ENCODE measurements around the gene INF2.

INF2 gene

DNA sequence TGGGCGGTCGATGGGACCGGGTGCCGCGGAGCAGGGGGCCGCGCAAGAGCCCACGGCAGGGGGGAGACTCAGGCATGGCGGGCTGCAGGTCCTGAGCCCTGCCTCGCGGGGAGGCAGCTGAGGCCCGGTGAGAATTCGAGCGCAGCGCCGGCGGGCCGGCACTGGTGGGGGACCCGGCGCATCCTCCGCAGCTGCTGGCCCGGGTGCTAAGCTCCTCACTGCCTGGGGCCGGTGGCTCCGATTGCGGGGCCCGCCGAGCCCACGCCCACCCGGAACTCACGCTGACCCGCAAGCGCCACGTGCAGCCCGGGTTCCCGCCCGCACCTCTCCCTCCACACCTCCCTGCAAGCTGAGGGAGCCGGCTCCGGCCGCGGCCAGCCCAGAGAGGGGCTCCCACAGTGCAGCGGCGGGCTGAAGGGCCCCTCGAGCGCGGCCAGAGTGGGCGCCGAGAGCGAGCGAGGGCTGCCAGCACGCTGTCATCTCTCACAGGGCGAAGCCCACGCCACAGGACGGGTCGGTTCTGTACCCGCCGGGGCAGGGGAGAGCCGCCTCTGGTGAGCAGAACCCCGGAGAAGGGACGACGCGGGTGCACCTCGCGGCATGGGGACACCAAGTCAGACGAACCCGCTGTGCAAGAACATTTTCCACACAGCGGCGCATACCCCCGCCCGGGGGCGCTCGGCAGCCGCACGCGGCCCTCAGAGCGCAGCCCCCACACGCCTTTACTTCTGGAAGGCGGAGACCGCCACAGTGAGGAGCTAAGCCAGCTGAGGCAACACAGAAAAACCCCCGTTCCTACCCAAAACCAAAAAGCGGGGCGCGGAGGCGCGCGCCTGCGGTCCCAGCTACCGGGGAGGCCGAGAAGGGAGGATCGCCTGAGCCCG is 62.4 kb downstream of the INF2 start:
- DNase-seq (ENCODE audit: low spot score) = no peak

- DNase-seq (ENCODE audit: low spot score) = no peak
Measured at GRCh38 chr14:104752423-104752734, 63.0 kb downstream of the INF2 start.

DNA sequence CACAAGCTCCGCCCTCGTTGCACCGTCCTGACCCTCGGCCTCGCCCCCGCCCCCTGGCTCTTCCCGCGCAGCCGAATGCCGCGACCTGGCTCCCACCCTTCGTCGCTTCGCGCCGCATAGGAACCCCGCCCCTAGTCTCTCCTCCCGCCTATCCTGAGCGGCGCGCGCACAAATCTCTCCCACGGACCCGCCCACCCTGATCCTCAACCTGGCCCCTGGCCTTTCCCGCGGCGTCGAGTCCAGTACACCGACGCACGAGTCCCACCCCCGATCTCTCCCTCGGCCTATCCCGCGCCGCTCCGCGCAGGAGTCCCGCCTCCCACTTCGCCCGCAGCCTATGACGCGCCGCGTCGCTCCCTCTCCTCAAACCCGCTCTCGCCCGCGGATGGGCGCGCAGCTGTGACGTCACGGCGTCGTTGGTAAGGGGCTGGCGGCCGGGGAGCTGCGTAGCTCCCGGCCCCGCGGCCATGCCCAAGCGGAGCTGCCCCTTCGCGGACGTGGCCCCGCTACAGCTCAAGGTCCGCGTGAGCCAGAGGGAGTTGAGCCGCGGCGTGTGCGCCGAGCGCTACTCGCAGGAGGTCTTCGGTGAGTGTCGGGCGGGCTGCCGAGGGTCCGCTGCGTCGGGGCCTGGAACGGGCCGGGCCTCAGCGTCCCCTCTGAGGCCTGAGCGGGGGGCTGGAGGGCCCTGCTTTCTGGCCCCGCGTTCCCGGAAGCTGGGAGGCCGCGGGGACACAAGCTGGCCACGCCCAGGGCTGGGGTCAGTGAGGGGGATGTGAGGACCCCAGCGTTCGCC is 63.5 kb downstream of the INF2 start, which contains the start of gene SIVA1:
SIVA1 (plus strand) TSS at position 413 of the 793 bp plus-strand sequence; CDS start at position 468, 55 bp downstream.
- peak; percentile 96 for DNase-seq (ENCODE audit: low spot score)

DNA sequence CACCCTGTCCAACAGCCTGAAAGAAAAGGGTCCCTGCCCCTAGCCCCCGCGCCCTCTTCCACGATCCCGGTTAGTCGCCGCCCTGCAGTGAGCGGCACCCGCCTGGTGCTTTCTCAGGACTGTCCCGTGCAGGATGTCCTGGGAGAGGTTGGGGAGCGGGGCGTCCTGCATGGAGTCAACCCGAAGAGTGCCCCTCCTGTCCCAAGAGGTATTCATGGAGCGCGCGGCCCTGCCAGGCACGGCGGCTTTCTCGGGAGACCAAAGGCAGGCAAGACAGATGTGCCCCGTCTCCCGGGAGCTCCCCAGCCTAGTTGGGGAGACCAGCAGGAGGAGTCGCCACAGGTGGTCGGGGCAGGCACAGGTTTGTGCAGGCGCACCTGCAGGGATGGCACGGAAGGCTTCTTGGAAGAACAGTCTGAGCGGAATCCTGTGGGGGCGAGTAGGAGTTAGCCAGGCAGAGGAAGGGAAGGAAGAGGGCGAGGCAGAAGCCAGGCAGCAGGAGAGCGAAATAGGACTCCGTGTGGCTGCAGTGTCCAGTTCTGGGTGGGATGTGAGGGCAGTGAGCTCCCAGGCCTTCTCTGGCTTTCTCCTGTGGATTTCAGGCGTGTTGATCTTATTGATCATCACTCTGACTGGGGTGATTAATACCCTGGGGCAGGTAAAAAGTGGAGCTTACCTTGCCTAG is 64.3 kb downstream of the INF2 start:
- DNase-seq (ENCODE audit: low spot score) = no peak

DNA sequence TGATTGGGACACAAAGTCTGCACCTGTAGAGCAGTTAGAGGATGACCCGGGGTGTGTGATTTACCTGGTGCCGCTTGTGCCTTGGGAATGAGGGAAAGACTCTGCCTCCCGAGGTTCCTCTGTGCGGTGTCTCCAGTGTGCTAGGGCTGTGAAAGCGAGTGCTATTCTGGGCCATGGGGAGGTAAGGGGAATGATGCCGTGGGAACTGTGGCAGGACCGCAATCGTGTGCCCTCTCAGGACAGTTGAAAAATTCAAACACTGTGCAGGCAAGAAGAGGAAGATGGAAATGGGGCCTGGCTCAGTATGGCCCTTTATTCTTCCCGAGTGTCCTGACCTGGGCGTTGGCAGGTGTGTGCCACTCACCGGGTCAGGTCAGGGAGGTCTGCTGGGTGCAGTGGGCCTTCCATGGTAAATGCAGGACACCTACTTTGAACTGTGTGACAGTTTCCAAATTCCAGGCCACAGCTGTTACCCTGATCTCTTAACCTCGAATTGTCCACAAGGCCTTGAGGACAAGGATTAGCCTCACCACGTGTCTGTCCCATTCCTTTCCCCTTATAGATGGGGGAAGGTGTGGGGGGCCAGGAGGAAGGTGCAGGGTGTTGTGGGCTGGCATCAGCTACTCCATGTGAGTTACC is 64.9 kb downstream of the INF2 start:
- DNase-seq (ENCODE audit: low spot score) = no peak

GRCh38 chr14:104755621-104756020 is 66.2 kb downstream of the INF2 start:
- no peak for DNase-seq (ENCODE audit: low spot score)

- no peak for DNase-seq (ENCODE audit: low spot score)
Measured at GRCh38 chr14:104756477-104757237, 67.2 kb downstream of the INF2 start.

GRCh38 chr14:104757238-104757585 is 67.8 kb downstream of the INF2 start:
- no peak for DNase-seq (ENCODE audit: low spot score)

DNA sequence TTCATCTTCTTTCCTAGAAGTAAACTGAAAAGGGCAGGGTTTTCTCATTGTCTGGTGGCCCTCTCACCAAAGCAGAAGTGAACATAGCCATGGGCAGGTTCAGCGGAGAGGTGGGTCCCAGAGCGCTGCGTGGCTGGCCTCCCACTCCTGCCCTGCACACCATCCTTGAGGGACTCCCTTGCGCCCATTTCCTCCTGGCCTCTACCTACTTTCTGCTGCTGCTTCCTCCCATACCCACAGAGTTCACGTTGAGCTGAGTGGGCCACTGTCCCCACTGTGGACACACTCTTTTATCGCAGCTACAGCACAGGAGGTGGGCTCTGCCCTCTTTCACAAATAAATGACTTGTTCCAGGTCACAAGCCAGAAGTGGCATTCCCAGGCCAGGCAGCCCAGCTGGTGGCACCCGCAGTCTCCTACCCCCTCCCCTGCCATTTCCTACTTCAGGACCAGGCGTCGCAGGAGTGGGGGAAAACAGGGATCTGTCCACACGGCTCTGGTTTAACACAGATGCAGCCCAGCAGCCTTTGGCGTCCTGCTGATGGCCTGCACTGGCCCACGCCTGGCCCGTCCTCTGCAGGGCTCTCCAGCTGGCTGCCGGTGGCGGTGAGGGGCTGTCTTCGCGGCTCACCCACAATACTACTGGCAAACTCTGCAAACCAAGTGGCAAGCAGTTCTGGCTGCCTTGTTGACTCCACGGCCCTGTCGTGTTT is 68.4 kb downstream of the INF2 start:
- no peak for DNase-seq (ENCODE audit: low spot score)

DNA sequence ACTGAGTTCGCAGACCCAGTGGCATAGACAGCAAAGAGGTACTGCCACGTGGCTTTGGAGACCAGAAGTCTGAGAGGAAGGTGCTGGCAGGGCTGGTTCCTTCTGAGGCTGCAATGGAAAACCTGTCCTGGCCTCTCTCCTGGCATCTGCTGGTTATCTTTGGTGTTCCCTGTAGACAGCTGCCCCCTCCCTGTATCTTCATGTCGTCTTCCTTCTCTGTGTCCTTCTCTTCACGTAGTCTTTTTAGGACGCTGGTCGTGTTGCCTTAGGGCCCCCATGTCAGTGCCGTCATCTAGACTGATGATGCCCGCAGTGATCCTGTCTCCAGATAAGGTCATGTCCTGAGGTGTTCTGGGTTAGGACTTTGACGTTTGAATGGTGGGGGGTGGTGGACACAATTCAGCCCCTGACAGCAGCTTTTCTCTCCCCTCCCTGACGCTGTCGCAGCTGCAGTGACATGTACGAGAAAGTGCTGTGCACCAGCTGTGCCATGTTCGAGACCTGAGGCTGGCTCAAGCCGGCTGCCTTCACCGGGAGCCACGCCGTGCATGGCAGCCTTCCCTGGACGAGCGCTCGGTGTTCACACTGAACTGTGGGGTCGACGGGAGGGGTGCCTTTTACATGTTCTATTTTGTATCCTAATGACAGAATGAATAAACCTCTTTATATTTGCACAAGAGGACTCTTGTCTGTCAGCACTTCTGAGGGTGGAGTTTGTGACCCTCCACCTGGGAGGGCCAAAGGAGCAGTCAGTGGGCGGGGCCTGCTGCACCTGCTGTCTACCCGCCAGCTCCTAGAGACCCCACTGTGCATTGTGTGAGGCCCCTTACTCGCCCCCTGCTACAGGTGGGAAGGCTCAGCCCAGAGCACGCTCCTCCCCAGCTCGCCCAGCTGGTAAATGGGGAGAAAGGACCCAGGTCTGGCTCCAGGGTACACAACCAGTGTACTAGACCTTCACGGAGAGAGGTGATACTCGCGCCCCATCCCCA is 69.9 kb downstream of the INF2 start:
- DNase-seq (ENCODE audit: low spot score) = no peak

GRCh38 chr14:104765517-104765916 is 76.1 kb downstream of the INF2 start:
- DNase-seq (ENCODE audit: low spot score) = no peak

GRCh38 chr14:104766256-104766862 is 76.9 kb downstream of the INF2 start:
- no peak for DNase-seq (ENCODE audit: low spot score)

GRCh38 chr14:104766863-104767633 is 77.6 kb downstream of the INF2 start:
- DNase-seq (ENCODE audit: low spot score) = no peak

- DNase-seq (ENCODE audit: low spot score) = no peak
Measured at GRCh38 chr14:104767634-104767918, 78.2 kb downstream of the INF2 start.

- DNase-seq (ENCODE audit: low spot score) = peak; percentile 70
Measured at GRCh38 chr14:104768437-104769323, 79.3 kb downstream of the INF2 start.

- no peak for DNase-seq (ENCODE audit: low spot score)
Measured at GRCh38 chr14:104769324-104770071, 80.1 kb downstream of the INF2 start.

- DNase-seq (ENCODE audit: low spot score) = no peak
Measured at GRCh38 chr14:104770072-104770579, 80.7 kb downstream of the INF2 start.

Data from COLO829 (cell line).